ENCODE data around the gene MBLAC1.

The MBLAC1 gene

DNA sequence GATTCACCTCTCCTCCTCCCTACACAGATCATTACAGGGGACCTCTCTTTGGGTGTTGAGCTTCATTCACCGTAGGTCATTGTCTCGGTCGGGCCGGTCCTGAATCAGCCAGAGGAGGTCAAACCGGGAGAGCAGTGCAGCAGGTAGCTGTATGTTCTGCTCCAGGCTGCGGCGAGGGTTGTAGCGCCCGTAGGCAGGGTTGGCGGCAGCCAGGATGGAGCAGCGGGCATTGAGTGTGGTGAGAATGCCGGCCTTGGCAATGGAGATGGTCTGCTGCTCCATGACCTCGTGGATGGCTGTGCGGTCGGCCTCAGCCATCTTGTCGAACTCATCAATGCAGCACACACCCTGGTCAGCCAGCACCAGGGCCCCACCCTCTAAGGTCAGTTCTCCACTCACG lies 31.1 kb upstream of the MBLAC1 start:
- FAIRE-seq, result no peak

GRCh38 chr7:100098913-100099312 lies 27.9 kb upstream of the MBLAC1 start:
- DNase-seq (ENCODE audit: insufficient read length, low spot score) (no peak), FAIRE-seq (no peak)

More for the DNA sequence above, 31.1 kb upstream of the MBLAC1 start:
- no peak for DNase-seq (ENCODE audit: insufficient read length, low spot score)

GRCh38 chr7:100099452-100099851 lies 27.3 kb upstream of the MBLAC1 start:
- DNase-seq (ENCODE audit: insufficient read length, low spot score) (no peak), FAIRE-seq (no peak)

- FAIRE-seq, result no peak
- DNase-seq (ENCODE audit: insufficient read length, low spot score), result peak; percentile 78
Observed at GRCh38 chr7:100100420-100101015, 26.2 kb upstream of the MBLAC1 start.

- FAIRE-seq, result peak; percentile 77
- peak; percentile 93 for DNase-seq (ENCODE audit: insufficient read length, low spot score)
Observed at GRCh38 chr7:100101016-100101862, 25.5 kb upstream of the MBLAC1 start, which contains the start of the genes AP4M1 and MCM7. AP4M1 (plus strand) TSS chr7:100101643; CDS start chr7:100101715, 72 bp downstream. MCM7 (minus strand) TSS chr7:100101397; CDS start chr7:100101294, 103 bp downstream.

DNA sequence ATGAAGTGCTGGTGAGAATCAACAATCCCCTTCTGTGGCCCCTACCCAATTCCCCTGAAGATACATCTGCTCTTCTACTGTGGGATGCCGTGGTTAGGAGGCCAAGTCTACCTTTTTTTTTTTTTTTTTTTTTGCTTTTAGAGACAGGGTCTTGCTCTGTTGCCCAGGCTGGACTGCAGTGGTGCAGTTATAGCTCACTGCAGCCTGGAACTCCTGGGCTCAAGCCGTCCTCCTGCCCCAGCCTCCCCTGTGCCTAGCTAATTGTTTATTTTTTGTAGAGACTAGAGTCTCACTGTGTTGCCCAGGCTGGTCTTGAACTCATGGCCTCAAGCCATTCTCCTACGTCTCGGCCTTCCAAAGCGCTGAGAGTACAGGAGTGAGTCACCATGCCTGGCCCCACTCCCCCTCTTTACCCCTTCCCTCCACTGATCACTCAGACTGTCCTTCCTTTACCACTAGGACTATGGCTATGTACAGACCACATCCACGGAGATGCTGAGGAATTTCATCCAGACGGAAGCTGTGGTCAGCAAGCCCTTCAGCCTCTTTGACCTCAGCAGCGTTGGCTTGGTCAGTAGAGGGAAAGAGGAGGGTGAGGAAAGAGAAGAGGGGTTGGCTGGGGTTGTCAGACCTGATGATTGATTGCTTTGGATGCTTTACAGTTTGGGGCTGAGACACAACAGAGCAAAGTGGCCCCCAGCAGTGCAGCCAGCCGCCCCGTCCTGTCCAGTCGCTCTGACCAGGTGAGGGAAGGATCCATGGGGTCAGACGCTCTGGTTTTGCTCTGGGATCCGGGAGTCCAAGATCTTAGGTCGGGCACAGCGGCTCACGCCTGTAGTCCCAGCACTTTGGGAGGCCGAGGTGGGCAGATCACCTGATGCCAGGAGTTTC lies 23.6 kb upstream of the MBLAC1 start:
- FAIRE-seq, result peak; percentile 38
- peak; percentile 90 for DNase-seq (ENCODE audit: insufficient read length, low spot score)

DNA sequence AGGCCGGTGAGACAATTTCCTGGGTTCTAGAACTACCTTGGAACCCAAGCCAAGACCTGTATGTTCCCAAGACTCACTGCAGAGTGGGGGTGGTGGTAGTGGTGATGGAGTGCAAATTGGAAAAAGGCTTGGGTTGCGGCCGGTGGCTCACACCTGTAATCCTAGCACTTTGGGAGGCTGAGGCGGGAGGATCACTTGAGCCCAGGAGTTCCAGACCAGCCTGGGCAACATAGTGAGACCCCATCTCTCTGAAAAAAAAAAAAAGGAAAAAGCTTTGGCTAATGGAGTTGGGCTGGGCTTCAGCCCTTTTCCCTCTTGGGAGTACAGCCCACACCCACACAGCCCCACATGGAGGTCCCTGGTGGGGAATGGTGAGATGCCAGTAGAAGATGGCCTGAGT lies 21.2 kb upstream of the MBLAC1 start:
- DNase-seq (ENCODE audit: insufficient read length, low spot score), result no peak
- FAIRE-seq, result no peak

DNA sequence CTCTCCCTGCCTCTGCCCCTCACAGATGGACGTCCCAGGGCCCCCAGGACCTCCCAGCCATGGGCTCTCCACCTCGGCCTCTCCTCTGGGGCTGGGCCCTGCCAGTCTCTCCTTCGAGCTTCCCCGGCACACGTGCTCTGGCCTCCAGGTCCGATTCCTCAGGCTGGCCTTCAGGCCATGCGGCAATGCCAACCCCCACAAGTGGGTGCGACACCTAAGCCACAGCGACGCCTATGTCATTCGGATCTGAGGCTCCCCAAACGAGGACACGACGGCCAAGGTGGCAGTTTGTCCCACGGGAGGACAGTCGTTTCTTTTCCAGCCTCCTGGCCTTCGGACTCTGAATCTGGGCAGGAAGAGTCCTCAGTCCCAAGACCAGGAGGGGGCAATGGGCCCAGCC lies 20.1 kb upstream of the MBLAC1 start:
- DNase-seq (ENCODE audit: insufficient read length, low spot score) (no peak), FAIRE-seq (no peak)

GRCh38 chr7:100107125-100107737 lies 19.5 kb upstream of the MBLAC1 start:
- DNase-seq (ENCODE audit: insufficient read length, low spot score) (no peak), FAIRE-seq (no peak)

DNA sequence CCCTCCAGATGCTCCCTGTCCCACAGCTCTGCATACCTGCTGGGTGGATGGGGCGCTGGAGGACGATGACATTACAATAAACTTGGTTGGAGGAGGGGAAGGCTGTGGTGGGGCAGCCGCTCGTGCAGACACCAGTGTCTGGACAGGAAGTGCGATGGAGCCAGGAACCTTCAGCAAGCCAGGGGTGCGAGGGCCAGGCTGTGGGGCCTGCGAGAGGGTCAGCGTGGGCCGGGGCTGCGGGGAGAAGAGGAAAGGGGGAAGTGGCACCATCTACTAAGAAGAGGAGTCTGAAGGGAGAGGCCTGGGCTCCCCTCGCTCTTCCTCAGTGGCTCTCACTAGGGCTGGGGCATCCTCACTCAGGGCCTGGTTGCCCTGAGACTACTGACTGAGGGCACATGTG lies 18.9 kb upstream of the MBLAC1 start:
- FAIRE-seq (no peak), DNase-seq (ENCODE audit: insufficient read length, low spot score) (no peak)

- FAIRE-seq (no peak), DNase-seq (ENCODE audit: insufficient read length, low spot score) (no peak)
Observed at GRCh38 chr7:100109521-100110163, 17.1 kb upstream of the MBLAC1 start.

DNA sequence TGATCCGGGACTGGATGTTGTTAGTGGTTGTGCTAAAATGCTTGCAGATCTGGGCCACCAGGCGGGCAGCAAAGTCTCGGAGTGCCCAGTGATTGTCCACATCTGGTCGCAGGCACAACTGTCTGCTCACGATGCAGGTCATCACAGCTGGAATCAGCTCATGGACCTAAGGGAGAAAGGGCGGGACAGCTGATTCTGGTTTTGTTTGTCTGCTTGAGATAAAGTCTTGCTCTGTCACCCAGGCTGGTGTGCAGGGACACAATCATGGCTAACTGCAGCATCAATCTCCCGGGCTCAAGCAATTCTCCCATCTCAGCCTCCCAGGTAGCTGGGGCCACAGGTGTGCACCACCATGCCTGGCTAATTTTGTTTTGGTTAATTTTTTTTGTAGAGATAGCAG lies 15.6 kb upstream of the MBLAC1 start:
- no peak for DNase-seq (ENCODE audit: insufficient read length, low spot score)
- FAIRE-seq, result no peak

DNA sequence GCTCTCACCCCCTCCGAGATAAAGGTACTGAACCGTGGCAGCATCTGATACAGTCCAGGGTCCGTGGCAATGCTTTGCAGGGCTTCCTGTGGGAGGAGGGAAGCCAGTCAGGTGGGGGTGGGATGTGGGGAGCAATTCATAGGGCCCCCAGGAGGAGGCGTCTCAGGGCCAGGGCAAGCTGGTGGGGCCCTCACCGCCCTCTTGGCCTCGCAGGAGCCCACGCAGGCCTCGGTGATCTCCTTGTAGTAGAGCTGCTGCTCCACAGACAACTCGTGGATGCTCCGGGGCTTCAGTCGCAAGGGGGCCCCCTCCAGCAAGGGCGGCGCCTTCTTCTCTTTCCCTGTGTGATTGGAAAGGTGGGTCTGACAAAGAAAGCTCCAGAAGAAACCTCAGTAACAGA lies 14.9 kb upstream of the MBLAC1 start:
- no peak for DNase-seq (ENCODE audit: insufficient read length, low spot score)
- no peak for FAIRE-seq

DNA sequence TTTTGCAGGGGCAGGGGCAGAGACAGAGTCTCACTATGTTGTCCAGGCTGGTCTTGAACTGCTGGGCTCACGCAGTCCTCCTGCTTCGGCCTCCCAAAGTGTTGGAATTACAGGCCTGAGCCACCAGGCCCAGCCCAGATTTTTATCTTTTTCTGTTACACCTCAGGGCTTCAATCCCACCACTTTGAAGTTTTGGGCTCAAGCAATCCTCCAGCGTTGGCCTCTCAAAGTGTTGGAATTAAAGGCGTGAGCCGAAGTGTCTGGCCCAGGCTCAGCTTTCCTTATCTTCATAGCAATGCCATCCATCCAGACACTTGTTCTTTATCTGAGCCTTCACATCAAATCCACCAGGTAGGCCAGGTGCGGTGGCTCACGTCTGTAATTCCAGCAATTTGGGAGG lies 11.7 kb upstream of the MBLAC1 start:
- no peak for DNase-seq (ENCODE audit: insufficient read length, low spot score)
- FAIRE-seq, result no peak

- no peak for FAIRE-seq
- no peak for DNase-seq (ENCODE audit: insufficient read length, low spot score)
Observed at GRCh38 chr7:100118388-100119071, 8.2 kb upstream of the MBLAC1 start.

DNA sequence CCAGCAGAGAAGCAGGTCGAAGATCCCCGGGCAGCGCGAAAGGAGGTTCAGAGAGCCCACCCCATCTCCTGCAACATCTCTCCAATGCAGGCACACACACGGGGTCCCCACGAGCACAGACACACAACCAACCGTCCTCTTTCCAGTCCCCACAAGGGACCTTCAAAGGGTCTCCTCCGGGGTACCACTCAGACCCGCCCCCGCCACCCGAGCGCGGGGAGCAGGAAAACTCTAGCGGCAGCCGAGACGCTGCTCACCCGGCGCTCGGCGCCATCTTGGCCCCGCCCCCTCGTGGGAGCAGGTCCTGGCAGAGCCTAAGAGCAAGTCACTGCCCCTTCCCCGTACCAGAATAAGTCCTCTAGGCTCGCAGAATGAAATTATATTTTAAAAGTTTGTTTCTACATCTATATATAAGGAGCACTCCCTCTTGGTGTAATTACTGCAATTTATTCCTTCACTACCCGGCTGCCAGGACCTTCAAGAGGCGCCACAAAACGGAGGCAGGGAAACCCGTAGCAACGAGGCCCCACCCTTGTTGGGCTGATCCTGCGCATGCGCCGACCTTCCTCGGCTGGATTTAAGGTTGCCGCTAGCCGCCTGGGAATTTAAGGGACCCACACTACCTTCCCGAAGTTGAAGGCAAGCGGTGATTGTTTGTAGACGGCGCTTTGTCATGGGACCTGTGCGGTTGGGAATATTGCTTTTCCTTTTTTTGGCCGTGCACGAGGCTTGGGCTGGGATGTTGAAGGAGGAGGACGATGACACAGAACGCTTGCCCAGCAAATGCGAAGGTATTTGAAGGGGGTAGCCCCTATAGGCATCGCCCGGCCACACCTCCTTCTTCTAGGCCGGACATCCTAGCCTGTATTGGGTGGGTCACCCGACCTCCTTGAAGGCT lies 7.4 kb upstream of the MBLAC1 start, which contains the start of the genes CNPY4 and TAF6:
TSS of gene CNPY4 (plus strand) at position 563 of the 898 bp plus-strand sequence. CDS start at position 674, 111 bp downstream.
TSS of gene TAF6 (minus strand) at position 287 of the 898 bp plus-strand sequence. CDS start 5,149 bp downstream, outside the sequence.
- DNase-seq (ENCODE audit: insufficient read length, low spot score) (peak; percentile 97), FAIRE-seq (no peak)

DNA sequence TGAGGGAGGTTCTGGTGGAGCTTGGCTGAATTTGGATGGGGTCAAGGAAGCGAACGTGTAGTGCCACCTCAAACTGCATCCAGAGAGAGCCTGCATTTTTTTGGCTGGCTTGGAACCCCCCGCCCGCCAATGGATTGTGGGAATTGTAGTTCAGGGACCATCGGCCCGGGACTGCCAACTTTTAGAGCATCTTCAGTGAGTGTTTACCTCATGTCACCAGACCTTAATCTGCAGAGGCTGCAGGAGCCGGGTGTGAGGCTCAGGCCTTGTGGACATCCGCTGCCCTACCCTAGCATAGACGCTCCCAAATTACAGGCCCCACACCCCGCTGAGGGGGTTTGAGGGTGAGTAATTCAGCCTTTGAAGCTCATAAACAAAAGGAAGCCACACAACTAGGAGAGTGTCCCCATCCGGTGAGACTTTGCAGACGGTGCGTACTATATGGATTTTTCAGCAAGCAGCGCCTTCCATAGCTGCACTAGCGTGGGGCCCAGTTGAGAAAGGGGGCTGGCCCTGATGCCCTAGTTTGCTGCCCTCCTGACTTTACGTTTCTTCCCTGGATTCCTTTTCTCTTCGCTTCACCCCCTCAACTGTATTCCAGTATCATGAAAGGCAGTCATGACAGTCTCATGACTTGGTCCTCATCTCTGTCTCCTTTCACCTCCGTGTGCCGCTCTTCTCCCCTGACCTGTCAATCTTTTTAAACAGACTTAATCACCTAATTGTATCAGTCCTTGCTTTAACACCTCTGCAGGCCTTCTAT lies 6.6 kb upstream of the MBLAC1 start:
- FAIRE-seq (no peak), DNase-seq (ENCODE audit: insufficient read length, low spot score) (peak; percentile 62)

DNA sequence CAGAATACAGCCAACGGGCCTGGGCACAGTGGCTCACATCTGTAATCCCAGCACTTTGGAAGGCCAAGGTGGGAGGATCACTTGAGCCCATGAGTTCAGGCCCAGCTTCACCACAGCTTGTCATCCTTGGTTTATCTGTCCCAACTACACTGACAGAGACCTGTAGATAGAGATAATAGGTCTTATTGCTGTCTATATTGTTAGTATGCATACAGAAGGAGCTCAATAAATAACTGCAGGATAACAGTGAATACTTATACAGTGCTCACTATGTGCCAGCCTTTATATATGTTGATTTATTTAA lies 6.1 kb upstream of the MBLAC1 start:
- DNase-seq (ENCODE audit: insufficient read length, low spot score) (no peak), FAIRE-seq (no peak)

Measured in HTR-8/SVneo (cell line).